HL-60 (cell line): Measurements from ENCODE around the gene LRP2BP.

Experiments used
- DNase-seq, 2 experiments: peaks; one replicate each; pipeline ENCODE4 v3.0.0-alpha.2; 2010 to 2020; ENCODE audit warnings: low read depth in 1 of 2, low spot score in 1 of 2
- H3K27ac ChIP-seq: fragments of 250-450 bp; sonication (Bioruptor Pico); replicated peaks from 2 replicates; pipeline ENCODE4 v1.5.1; 2020; ENCODE audit warnings: mild to moderate bottlenecking, moderate library complexity
- H3K27me3 ChIP-seq: fragments of 250-450 bp; sonication (Bioruptor Pico); 2 replicates; pipeline ENCODE4 v1.5.1; 2021; ENCODE audit warnings: mild to moderate bottlenecking, moderate library complexity; ENCODE audit not compliant: insufficient read depth, poor library complexity, severe bottlenecking
- H3K4me3 ChIP-seq: replicated peaks from 2 replicates; pipeline ENCODE4 v1.5.1; 2011; ENCODE audit warnings: mild to moderate bottlenecking, control low read depth, low read length; ENCODE audit not compliant: insufficient read depth
- GABPA ChIP-seq: IDR thresholded peaks from 2 replicates; pipeline ENCODE4 v1.6.1; 2012; ENCODE audit warnings: low read depth
- POLR2AphosphoS5 ChIP-seq: IDR thresholded peaks from 2 replicates; pipeline ENCODE4 v1.6.1; 2012; ENCODE audit warnings: low read depth
- SPI1 ChIP-seq: IDR thresholded peaks from 2 replicates; pipeline ENCODE4 v1.6.1; 2012; ENCODE audit warnings: low read depth, mild to moderate bottlenecking, borderline replicate concordance
- TF ChIP-seq, protein P1 (sequence below): IDR thresholded peaks from 2 replicates; pipeline ENCODE4 v1.6.1; 2012; ENCODE audit warnings: low read depth; ENCODE audit not compliant: insufficient replicate concordance
- TF ChIP-seq, protein P2 (sequence below): IDR thresholded peaks from one replicate; pipeline ENCODE4 v1.5.1; 2011; ENCODE audit warnings: low read length, control low read depth, inconsistent platforms; ENCODE audit not compliant: insufficient read depth

The LRP2BP gene

DNA sequence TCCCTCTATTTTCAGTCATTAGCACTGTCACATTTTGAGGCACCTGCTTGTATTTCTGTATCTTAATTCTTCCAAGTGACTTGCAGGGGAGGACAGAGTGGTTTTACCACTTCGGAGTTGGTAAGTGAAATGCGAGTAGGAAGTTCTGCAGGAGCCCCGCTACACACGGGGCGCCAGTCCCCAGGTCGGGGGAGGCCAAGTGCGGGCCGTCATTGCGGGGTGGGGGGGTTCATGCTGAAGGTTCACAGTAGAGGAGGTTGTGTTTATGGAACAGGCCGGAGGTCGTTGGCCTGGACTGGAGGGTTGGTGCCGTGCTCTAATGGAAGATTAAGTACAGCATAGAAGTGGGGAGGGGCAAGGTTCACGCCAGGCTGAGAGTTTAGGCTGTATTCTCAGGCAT lies 44.0 kb downstream of the LRP2BP start:
- no peak for DNase-seq
- Histone ChIP-seq H3K27ac (no peak overlapping the region), H3K4me3 (no peak overlapping the region), H3K27me3 (peaks cover under 1% of the 10 kb centered on the region)
- TF ChIP-seq POLR2AphosphoS5 (no peak), SPI1 (no peak), GABPA (no peak)
- TF ChIP-seq, protein P1, sequence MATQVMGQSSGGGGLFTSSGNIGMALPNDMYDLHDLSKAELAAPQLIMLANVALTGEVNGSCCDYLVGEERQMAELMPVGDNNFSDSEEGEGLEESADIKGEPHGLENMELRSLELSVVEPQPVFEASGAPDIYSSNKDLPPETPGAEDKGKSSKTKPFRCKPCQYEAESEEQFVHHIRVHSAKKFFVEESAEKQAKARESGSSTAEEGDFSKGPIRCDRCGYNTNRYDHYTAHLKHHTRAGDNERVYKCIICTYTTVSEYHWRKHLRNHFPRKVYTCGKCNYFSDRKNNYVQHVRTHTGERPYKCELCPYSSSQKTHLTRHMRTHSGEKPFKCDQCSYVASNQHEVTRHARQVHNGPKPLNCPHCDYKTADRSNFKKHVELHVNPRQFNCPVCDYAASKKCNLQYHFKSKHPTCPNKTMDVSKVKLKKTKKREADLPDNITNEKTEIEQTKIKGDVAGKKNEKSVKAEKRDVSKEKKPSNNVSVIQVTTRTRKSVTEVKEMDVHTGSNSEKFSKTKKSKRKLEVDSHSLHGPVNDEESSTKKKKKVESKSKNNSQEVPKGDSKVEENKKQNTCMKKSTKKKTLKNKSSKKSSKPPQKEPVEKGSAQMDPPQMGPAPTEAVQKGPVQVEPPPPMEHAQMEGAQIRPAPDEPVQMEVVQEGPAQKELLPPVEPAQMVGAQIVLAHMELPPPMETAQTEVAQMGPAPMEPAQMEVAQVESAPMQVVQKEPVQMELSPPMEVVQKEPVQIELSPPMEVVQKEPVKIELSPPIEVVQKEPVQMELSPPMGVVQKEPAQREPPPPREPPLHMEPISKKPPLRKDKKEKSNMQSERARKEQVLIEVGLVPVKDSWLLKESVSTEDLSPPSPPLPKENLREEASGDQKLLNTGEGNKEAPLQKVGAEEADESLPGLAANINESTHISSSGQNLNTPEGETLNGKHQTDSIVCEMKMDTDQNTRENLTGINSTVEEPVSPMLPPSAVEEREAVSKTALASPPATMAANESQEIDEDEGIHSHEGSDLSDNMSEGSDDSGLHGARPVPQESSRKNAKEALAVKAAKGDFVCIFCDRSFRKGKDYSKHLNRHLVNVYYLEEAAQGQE: no peak
- TF ChIP-seq, protein P2, sequence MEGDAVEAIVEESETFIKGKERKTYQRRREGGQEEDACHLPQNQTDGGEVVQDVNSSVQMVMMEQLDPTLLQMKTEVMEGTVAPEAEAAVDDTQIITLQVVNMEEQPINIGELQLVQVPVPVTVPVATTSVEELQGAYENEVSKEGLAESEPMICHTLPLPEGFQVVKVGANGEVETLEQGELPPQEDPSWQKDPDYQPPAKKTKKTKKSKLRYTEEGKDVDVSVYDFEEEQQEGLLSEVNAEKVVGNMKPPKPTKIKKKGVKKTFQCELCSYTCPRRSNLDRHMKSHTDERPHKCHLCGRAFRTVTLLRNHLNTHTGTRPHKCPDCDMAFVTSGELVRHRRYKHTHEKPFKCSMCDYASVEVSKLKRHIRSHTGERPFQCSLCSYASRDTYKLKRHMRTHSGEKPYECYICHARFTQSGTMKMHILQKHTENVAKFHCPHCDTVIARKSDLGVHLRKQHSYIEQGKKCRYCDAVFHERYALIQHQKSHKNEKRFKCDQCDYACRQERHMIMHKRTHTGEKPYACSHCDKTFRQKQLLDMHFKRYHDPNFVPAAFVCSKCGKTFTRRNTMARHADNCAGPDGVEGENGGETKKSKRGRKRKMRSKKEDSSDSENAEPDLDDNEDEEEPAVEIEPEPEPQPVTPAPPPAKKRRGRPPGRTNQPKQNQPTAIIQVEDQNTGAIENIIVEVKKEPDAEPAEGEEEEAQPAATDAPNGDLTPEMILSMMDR: no peak

DNA sequence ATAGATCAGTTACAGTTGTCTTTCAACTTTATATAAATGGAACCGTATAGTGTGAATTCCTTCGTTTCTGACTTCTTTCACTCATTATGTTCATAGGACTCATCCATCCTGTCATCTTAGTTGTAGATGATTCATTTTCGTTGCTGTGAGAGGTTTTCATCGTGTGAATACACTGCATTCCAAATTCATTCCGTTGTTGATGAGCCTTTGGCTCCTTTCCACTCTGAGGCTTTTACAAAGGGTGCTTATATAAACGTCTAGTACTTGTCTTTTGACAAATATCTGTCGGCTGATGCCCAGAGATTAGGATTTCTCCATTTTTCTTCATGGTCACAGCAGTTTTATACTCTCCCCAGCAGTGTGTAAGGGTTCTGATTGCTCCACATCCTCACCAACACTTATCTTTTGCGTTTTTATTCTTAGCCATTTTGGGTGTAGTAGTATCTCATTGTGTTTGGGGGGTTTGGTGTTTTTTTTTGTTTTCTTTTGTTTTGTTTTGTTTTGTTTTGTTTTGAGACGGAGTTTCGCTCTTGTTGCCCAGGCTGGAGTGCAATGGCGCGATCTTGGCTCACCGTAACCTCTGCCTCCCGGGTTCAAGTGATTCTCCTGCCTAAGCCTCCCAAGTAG lies 48.6 kb downstream of the LRP2BP start:
- peaks cover 2% of the 10 kb centered on the region for H3K27me3 ChIP-seq
- DNase-seq: no peak
- no peak overlapping the region for H3K4me3 ChIP-seq
- no peak overlapping the region for H3K27ac ChIP-seq
- TF ChIP-seq, protein P1: no peak
- TF ChIP-seq POLR2AphosphoS5 (no peak), SPI1 (no peak), GABPA (no peak)
- TF ChIP-seq, protein P2: no peak

DNA sequence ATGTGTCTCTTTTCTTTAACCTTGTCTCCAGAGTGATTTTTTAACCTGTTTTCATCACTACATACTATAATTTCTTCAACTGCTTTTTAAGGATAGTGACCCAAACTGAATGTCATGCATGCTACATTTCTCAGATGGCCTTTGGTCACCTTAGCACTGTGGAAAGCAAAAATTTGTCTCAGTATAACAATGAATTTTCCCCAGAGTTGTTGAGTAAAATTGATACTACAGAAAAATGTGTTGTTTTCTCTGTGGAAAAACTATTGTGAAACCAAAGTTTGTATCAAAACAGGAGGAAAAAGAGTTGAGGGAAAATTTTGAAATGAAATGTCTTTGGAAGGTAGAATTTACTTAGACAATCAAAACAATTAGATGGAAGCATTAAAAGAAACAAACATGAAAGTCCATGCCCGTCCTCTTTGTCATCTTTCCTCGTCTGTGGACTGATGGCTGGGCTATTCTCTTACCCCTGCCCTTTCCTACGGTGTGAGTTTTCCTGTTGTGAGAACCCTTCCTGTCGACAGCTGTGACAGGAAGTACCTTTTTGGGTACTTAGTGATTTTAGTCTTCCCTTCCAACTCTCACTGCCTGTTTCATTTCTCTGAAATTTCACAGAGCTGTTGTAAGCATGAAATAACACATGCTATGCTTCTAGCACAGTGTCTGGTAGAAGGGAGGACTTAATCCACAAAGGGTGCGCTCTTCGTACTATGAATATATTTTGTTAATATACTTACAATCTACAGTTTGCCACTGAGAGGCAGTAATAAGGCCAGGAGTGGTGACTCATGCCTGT lies 50.8 kb downstream of the LRP2BP start:
- TF ChIP-seq, protein P2: no peak
- TF ChIP-seq SPI1 (no peak), GABPA (no peak), POLR2AphosphoS5 (no peak)
- DNase-seq: no peak
- H3K27ac ChIP-seq: no peak overlapping the region
- H3K4me3 ChIP-seq: no peak overlapping the region
- peaks cover 2% of the 10 kb centered on the region for H3K27me3 ChIP-seq
